ENCODE measurements around the gene LYPLAL1. TPM values are rescaled to one million over a fixed set of nuclear protein-coding genes. Genes with fewer than 3 reads are reported as not detected.

LYPLAL1 gene
- total and polyA plus RNA-seq, 2 of the 4 experiments (the other 2 are of a cell fraction), result 4.8 to 7.5 TPM

GRCh38 chr1:219125342-219125741, 48.3 kb upstream of the LYPLAL1 start:
- no peaks in the 10 kb centered on the region for H3K79me1 ChIP-seq (ENCODE audit: low read depth in 1 of 2, low read length in 2 of 2)
- H4K8ac ChIP-seq (ENCODE audit: low read depth in 2 of 2, low read length in 2 of 2), result no peak overlapping the region
- no peak overlapping the region for H3K4ac ChIP-seq (ENCODE audit: low read depth, low read length)
- H4K5ac ChIP-seq (ENCODE audit: low read depth, low read length), result no peak overlapping the region
- intact Hi-C loops (cut with micrococcal nuclease), result no loop called here
- H3K23ac ChIP-seq (ENCODE audit: low read depth, low read length), result no peak overlapping the region
- H3K14ac ChIP-seq (replicated peaks; ENCODE audit: low read depth, low read length), result no peak overlapping the region
- no peak overlapping the region for H2AK9ac ChIP-seq (replicated peaks; ENCODE audit: low read depth, low read length, poor library complexity)
- H3K9me3 ChIP-seq (ENCODE audit: control insufficient read depth, insufficient read depth, low read length), result no peaks in the 10 kb centered on the region
- no TSS peak for BruUV-seq (replicated peaks)
- H2AK5ac ChIP-seq (ENCODE audit: low read depth, low read length), result no peak overlapping the region
- H2BK5ac ChIP-seq (ENCODE audit: low read depth, low read length, poor library complexity, severe bottlenecking), result no peak overlapping the region
- no peak for DNase-seq
- WGBS, 2 experiments (ENCODE audit: extremely low coverage in 2 of 2, insufficient read length in 1 of 2), result 100% methylated on average over 1 of the region's 4 CpGs; no CpG with 5 or more reads in 1 of the 2 experiments
- no peak overlapping the region for H3K56ac ChIP-seq (ENCODE audit: extremely low read depth, insufficient read depth, low read length)
- H2BK20ac ChIP-seq (ENCODE audit: low read depth, low read length), result no peak overlapping the region
- TF ChIP-seq USF2 (IDR thresholded peaks at IDR 0.05; ENCODE audit: low read depth, low read length) (no peak), CHD1 (IDR thresholded peaks at IDR 0.05; ENCODE audit: low read depth, low read length) (no peak), POLR2A (IDR thresholded peaks at IDR 0.05; ENCODE audit: low read depth, low read length) (no peak)
- no peaks in the 10 kb centered on the region for H3K27me3 ChIP-seq (ENCODE audit: control insufficient read depth, insufficient read depth, low read length)
- peaks cover 4% of the 10 kb centered on the region for H3K4me1 ChIP-seq (ENCODE audit: control insufficient read depth, insufficient read depth, low read length)
- no peak overlapping the region for H2AFZ ChIP-seq (replicated peaks; ENCODE audit: low read length, poor library complexity)
- CTCF ChIA-PET, result no interaction called here
- ATAC-seq (ENCODE audit: low read depth), result no peak
- in situ Hi-C loops (cut with MboI; ENCODE audit: low sequenced_read_pairs), result no loop called here
- H3K36me3 ChIP-seq (ENCODE audit: control insufficient read depth, insufficient read depth, low read length), result no peaks in the 10 kb centered on the region
- H3K9ac ChIP-seq (ENCODE audit: low read depth, low read length), result no peak overlapping the region
- no peak overlapping the region for H2BK120ac ChIP-seq (ENCODE audit: low read depth, low read length)
- no peak overlapping the region for H3K27ac ChIP-seq (ENCODE audit: insufficient read depth, low read length)
- no peak overlapping the region for H3K18ac ChIP-seq (ENCODE audit: low read depth, low read length)
- H4K20me1 ChIP-seq (ENCODE audit: insufficient read depth, low read length), result no peaks in the 10 kb centered on the region
- H3K4me2 ChIP-seq (ENCODE audit: low read depth, low read length), result no peak overlapping the region
- dilution Hi-C loops (cut with HindIII; ENCODE audit: low sequenced_read_pairs, unreplicated experiment), result no loop called here
- H2BK15ac ChIP-seq (ENCODE audit: low read depth, low read length), result no peak overlapping the region
- no peak overlapping the region for H3K4me3 ChIP-seq (ENCODE audit: insufficient read depth, low read depth, low read length)
- H4K91ac ChIP-seq (ENCODE audit: insufficient read depth, low read depth, low read length), result no peak overlapping the region
- POLR2A ChIA-PET (ENCODE audit: unreplicated experiment), result no interaction called here
- H3K9me1 ChIP-seq (ENCODE audit: insufficient read depth, low read length), result 0 out of 2 replicates have a peak, but pooled peaks cover 3% of the 10 kb centered on the region

Measured in IMR-90 (cell line).